ENCODE data around the gene TNFRSF4.
"Not testable (repeated sequence)": the region's sequence is repeated elsewhere in the genome, so short reads cannot be mapped to it uniquely, and the experiment has no call there.

TNFRSF4 gene

GRCh38 chr1:1181938-1182410 lies 32.0 kb downstream of the TNFRSF4 start:
- H3K27me3 ChIP-seq (replicated peaks; ENCODE audit: control insufficient read depth, insufficient read depth, low read length), result peaks cover 38% of the 10 kb centered on the region
- no peak for DNase-seq (ENCODE audit: low read depth)
- no peak overlapping the region for H3K4me3 ChIP-seq (ENCODE audit: low read length)
- H3K36me3 ChIP-seq (ENCODE audit: control insufficient read depth, insufficient read depth, low read length, severe bottlenecking), result no peaks in the 10 kb centered on the region
- H3K9me3 ChIP-seq (ENCODE audit: control insufficient read depth, low read length), result no peaks in the 10 kb centered on the region
- no peaks in the 10 kb centered on the region for H3K4me1 ChIP-seq (ENCODE audit: control insufficient read depth, insufficient read depth, low read length)
- no peak overlapping the region for H3K9ac ChIP-seq (ENCODE audit: low read length)

DNA sequence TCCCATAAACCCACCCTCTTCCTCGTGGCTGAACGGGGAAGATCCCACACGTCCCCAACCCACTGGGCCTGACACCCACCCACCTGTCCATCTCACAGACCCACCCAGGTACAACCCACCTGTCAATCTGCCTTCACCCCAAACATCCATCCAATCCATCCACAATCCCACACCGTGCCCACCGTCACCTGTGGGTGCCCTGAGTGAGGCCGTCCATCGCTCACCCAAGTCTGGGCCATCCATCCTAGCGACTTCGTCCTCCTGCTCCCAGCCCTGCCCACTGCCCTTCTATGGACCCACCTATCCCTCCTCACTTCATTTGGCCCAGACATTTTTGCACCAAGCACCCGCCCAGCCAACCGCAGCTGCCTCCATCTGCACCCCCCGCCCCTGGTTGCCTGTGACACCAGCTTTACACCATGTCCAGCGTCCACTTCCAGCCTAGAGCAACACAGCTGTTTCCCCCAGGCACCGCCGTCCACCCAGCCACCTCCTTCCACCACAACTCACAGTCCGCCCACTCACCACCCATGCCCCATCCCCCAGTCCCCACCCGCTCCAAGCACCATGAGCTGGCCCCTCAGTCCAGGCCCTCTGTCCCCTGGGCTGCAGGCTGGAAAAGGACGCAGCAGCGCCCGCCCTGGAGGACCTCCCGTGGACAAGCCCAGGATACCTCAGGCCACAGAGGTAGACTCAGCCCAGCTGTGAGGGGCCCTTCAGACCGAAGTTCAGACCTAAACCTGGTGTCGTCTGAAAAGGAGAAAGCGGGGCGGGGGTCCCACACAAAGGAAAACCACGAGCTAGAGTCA lies 32.6 kb downstream of the TNFRSF4 start:
- H3K4me3 ChIP-seq (ENCODE audit: low read length), result no peak overlapping the region
- no peaks in the 10 kb centered on the region for H3K4me1 ChIP-seq (ENCODE audit: control insufficient read depth, insufficient read depth, low read length)

DNA sequence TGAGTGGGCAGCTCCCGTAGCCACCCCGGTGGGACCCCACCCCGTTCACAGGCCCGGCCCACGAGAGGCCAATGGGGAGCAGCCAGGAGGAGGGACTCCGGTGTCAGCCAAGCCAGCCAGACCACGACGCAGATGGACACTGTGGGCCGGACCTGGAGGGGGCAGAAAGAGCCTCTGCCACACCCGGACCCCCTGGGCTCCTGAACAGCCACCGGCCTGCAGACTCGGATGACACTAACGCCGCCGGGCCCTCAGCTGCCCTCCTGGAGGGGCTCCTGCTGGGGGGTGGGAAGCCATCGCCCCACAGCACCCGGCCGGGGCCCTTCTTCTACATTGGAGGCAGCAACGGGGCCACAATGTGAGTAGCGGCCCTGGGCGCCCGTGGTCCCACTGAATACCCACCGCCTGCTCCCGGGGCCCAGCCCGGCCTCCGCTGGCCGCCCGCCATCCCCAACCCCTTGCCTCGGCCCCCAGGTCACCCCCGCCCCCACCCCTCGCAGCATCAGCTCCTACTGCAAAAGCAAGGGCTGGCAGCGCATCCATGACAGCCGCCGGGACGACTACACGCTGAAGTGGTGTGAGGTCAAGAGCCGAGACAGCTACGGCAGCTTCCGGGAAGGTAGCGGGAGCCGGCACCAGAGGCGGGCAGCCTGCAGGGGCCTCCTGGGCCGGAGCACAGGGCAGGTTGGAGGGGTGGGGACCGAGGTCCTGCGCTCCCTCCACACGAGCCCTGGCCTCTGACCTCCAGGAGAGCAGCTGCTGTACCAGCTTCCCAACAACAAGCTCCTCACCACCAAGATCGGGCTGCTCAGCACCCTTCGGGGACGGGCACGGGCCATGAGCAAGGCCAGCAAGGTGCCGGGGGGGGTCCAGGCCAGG lies 33.7 kb downstream of the TNFRSF4 start:
- Histone ChIP-seq H3K4me1 (ENCODE audit: control insufficient read depth, insufficient read depth, low read length) (no peaks in the 10 kb centered on the region), H3K27me3 (replicated peaks; ENCODE audit: control insufficient read depth, insufficient read depth, low read length) (peaks cover 54% of the 10 kb centered on the region), H3K4me3 (ENCODE audit: low read length) (no peak overlapping the region), H3K9me3 (ENCODE audit: control insufficient read depth, low read length) (peaks cover 3% of the 10 kb centered on the region), H3K36me3 (ENCODE audit: control insufficient read depth, insufficient read depth, low read length, severe bottlenecking) (no peaks in the 10 kb centered on the region), H3K9ac (ENCODE audit: low read length) (no peak overlapping the region)
- no peak for DNase-seq (ENCODE audit: low read depth)

More for the DNA sequence above, 32.6 kb downstream of the TNFRSF4 start:
- Histone ChIP-seq H3K9me3 (ENCODE audit: control insufficient read depth, low read length) (no peaks in the 10 kb centered on the region), H3K36me3 (ENCODE audit: control insufficient read depth, insufficient read depth, low read length, severe bottlenecking) (no peaks in the 10 kb centered on the region), H3K9ac (ENCODE audit: low read length) (no peak overlapping the region), H3K27me3 (replicated peaks; ENCODE audit: control insufficient read depth, insufficient read depth, low read length) (peaks cover 45% of the 10 kb centered on the region)
- DNase-seq (ENCODE audit: low read depth), result no peak

DNA sequence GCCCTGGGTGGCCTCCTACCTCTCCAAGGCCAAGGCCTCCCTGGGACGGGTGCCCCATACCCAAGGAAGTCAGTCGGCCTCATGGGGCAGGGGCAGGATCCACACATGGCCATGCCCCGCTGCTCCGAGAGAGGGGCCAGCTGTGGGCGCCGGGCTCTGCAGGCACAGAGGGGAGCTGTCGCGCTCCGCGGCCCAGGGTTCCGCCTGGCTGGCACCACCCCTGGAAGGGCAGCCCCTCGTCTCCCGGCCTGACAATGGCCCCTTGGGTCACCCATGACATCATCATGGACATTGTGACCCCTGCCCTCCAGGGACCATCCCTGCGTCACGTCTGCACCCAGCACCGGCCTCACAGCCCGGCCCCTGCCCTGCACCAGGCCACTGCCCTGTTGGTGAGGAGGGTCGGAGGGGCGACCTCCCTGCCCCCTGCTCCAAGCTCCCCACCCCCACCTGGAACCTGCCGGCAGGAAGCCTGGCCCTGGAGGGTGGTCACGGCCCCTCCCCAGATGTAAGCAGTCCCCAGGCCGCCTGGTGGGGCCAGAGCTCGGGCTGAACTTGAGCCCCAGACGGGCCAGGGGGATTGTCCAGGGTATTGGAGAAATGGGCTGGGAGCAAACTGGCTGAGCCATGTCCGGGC lies 34.5 kb downstream of the TNFRSF4 start:
- H3K9me3 ChIP-seq (ENCODE audit: control insufficient read depth, low read length), result peaks cover 3% of the 10 kb centered on the region
- no peaks in the 10 kb centered on the region for H3K36me3 ChIP-seq (ENCODE audit: control insufficient read depth, insufficient read depth, low read length, severe bottlenecking)
- no peak overlapping the region for H3K9ac ChIP-seq (ENCODE audit: low read length)
- no peak for DNase-seq (ENCODE audit: low read depth)
- peaks cover 55% of the 10 kb centered on the region for H3K27me3 ChIP-seq (replicated peaks; ENCODE audit: control insufficient read depth, insufficient read depth, low read length)
- no peaks in the 10 kb centered on the region for H3K4me1 ChIP-seq (ENCODE audit: control insufficient read depth, insufficient read depth, low read length)
- no peak overlapping the region for H3K4me3 ChIP-seq (ENCODE audit: low read length)

GRCh38 chr1:1178794-1179331 lies 35.1 kb downstream of the TNFRSF4 start:
- Histone ChIP-seq H3K27me3 (replicated peaks; ENCODE audit: control insufficient read depth, insufficient read depth, low read length) (peaks cover 56% of the 10 kb centered on the region), H3K9ac (ENCODE audit: low read length) (no peak overlapping the region), H3K4me1 (ENCODE audit: control insufficient read depth, insufficient read depth, low read length) (no peaks in the 10 kb centered on the region), H3K9me3 (ENCODE audit: control insufficient read depth, low read length) (peaks cover 3% of the 10 kb centered on the region), H3K36me3 (ENCODE audit: control insufficient read depth, insufficient read depth, low read length, severe bottlenecking) (no peaks in the 10 kb centered on the region), H3K4me3 (ENCODE audit: low read length) (no peak overlapping the region)
- no peak for DNase-seq (ENCODE audit: low read depth)

- Histone ChIP-seq H3K4me1 (ENCODE audit: control insufficient read depth, insufficient read depth, low read length) (no peaks in the 10 kb centered on the region), H3K36me3 (ENCODE audit: control insufficient read depth, insufficient read depth, low read length, severe bottlenecking) (no peaks in the 10 kb centered on the region)
These were observed 36.3 kb downstream of the TNFRSF4 start for GRCh38 chr1:1177452-1178206.

DNA sequence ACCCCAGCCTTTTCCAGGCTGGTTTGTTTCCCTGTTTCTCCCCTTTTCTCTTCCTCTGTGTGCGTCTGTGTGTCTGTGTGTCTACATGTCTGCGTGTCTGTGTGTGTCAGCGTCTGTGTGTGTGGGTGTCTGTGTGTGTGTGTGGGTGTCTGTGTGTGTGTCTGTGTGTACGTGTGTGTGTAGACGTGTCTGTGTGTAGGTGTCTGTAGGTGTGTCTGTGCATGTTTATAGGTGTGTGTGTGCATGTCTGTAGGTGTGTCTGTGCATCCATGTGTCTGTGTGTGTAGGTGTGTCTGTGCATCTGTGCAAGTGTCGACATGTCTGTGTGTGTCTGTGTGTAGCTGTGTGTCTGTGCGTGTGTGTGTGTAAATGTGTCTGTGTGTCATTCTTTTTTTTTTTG lies 37.0 kb downstream of the TNFRSF4 start:
- H3K27me3 ChIP-seq (replicated peaks; ENCODE audit: control insufficient read depth, insufficient read depth, low read length), result peaks cover 57% of the 10 kb centered on the region
- H3K9me3 ChIP-seq (ENCODE audit: control insufficient read depth, low read length), result peaks cover 3% of the 10 kb centered on the region
- no peak overlapping the region for H3K4me3 ChIP-seq (ENCODE audit: low read length)
- no peak overlapping the region for H3K9ac ChIP-seq (ENCODE audit: low read length)
- DNase-seq (ENCODE audit: low read depth), result no peak
- H3K4me1 ChIP-seq (ENCODE audit: control insufficient read depth, insufficient read depth, low read length), result no peaks in the 10 kb centered on the region
- no peaks in the 10 kb centered on the region for H3K36me3 ChIP-seq (ENCODE audit: control insufficient read depth, insufficient read depth, low read length, severe bottlenecking)

More at GRCh38 chr1:1177452-1178206, 36.3 kb downstream of the TNFRSF4 start:
- no peak overlapping the region for H3K9ac ChIP-seq (ENCODE audit: low read length)
- H3K4me3 ChIP-seq (ENCODE audit: low read length), result no peak overlapping the region
- H3K9me3 ChIP-seq (ENCODE audit: control insufficient read depth, low read length), result peaks cover 3% of the 10 kb centered on the region
- H3K27me3 ChIP-seq (replicated peaks; ENCODE audit: control insufficient read depth, insufficient read depth, low read length), result peaks cover 59% of the 10 kb centered on the region
- DNase-seq (ENCODE audit: low read depth), result no peak

DNA sequence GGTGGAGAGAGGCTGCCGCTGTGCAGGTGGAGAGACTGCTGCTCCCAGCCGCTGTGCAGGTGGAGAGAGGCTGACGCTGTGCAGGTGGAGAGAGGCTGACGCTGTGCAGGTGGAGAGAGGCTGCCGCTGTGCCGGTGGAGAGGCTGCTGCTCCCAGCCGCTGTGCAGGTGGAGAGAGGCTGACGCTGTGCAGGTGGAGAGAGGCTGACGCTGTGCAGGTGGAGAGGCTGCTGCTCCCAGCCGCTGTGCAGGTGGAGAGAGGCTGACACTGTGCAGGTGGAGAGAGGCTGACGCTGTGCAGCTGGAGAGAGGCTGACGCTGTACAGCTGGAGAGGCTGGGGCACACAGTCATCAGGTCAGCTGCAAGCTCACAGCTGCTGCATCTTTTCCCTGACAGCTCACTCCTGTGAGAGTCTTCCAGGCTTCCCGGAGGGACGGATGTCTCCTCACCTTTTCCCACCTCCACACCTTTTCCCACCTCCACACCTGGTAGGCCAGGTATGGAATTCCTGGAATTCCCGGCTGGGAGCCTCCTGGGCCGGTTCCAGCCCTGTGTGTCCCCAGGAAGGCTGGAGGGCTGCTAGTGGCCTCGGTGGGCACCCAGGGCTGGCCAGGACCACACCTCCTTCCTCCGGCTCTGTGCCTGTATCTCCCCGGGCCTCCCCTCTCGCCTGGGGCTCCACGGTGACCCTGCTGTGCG lies 37.7 kb downstream of the TNFRSF4 start:
- not testable (repeated sequence) for H3K4me3 ChIP-seq (ENCODE audit: low read length); H3K4me1 ChIP-seq (ENCODE audit: control insufficient read depth, insufficient read depth, low read length); DNase-seq (ENCODE audit: low read depth); H3K9me3 ChIP-seq (ENCODE audit: control insufficient read depth, low read length); H3K9ac ChIP-seq (ENCODE audit: low read length); H3K36me3 ChIP-seq (ENCODE audit: control insufficient read depth, insufficient read depth, low read length, severe bottlenecking)
- peaks cover 57% of the 10 kb centered on the region for H3K27me3 ChIP-seq (replicated peaks; ENCODE audit: control insufficient read depth, insufficient read depth, low read length)

GRCh38 chr1:1175221-1176062 lies 38.5 kb downstream of the TNFRSF4 start:
- DNase-seq (ENCODE audit: low read depth), result no peak
- Histone ChIP-seq H3K9ac (ENCODE audit: low read length) (no peak overlapping the region), H3K9me3 (ENCODE audit: control insufficient read depth, low read length) (peaks cover 3% of the 10 kb centered on the region), H3K36me3 (ENCODE audit: control insufficient read depth, insufficient read depth, low read length, severe bottlenecking) (no peaks in the 10 kb centered on the region), H3K4me1 (ENCODE audit: control insufficient read depth, insufficient read depth, low read length) (no peaks in the 10 kb centered on the region), H3K27me3 (replicated peaks; ENCODE audit: control insufficient read depth, insufficient read depth, low read length) (peaks cover 61% of the 10 kb centered on the region), H3K4me3 (ENCODE audit: low read length) (no peak overlapping the region)

All from adipocyte (in vitro differentiated cells).